GM23338 (cell line): Measurements from ENCODE around the gene ACTMAP.

Source experiments
- CREB1 ChIP-seq: fragments of 250-450 bp; sonication (Bioruptor Pico); IDR thresholded peaks from 2 replicates; pipeline ENCODE4 v1.5.0; 2020; ENCODE audit warnings: low read depth, mild to moderate bottlenecking, moderate library complexity
- CTCF ChIP-seq, 2 experiments: fragments of 200-600 bp in 1 of 2; sonication (generic) in 1 of 2; conservative IDR thresholded peaks; 2 replicates each; pipeline versions ENCODE4 v1.5.1 to v1.6.1; 2016 to 2017; ENCODE audit warnings: antibody characterized with exemption in 2 of 2, low read depth in 2 of 2, mild to moderate bottlenecking in 2 of 2, moderate library complexity in 1 of 2
- ETS1 ChIP-seq: IDR thresholded peaks from 2 replicates; pipeline ENCODE4 v1.6.1; 2016; ENCODE audit warnings: antibody characterized with exemption
- EZH2 ChIP-seq: fragments of 200-600 bp; sonication (generic); IDR thresholded peaks from one replicate; pipeline ENCODE4 v1.8.0; 2017; ENCODE audit warnings: antibody characterized with exemption, mild to moderate bottlenecking, low read depth; ENCODE audit not compliant: unreplicated experiment
- EZH2phosphoT487 ChIP-seq: fragments of 200-600 bp; sonication (generic); IDR thresholded peaks from one replicate; pipeline ENCODE4 v1.8.1; 2018; ENCODE audit warnings: antibody characterized with exemption; ENCODE audit not compliant: unreplicated experiment
- JUNB ChIP-seq: IDR thresholded peaks from one replicate; pipeline ENCODE4 v1.6.1; 2016; ENCODE audit warnings: antibody characterized with exemption; ENCODE audit not compliant: unreplicated experiment
- NANOG ChIP-seq: IDR thresholded peaks from 2 replicates; pipeline ENCODE4 v1.6.1; 2016; ENCODE audit warnings: antibody characterized with exemption, borderline replicate concordance
- POLR2AphosphoS5 ChIP-seq: IDR thresholded peaks from 2 replicates; pipeline ENCODE4 v1.6.1; 2016; ENCODE audit warnings: antibody characterized with exemption, low read depth
- REST ChIP-seq: IDR thresholded peaks from one replicate; pipeline ENCODE4 v1.6.1; 2018; ENCODE audit warnings: antibody characterized with exemption; ENCODE audit not compliant: unreplicated experiment
- STAT1 ChIP-seq: IDR thresholded peaks from one replicate; pipeline ENCODE4 v1.6.1; 2016; ENCODE audit warnings: antibody characterized with exemption; ENCODE audit not compliant: unreplicated experiment
- ZNF114 ChIP-seq: fragments of 250-450 bp; sonication (Bioruptor Pico); IDR thresholded peaks from 2 replicates; pipeline ENCODE4 v1.5.0; 2020; ENCODE audit warnings: mild to moderate bottlenecking, moderate library complexity
- ZNF331 ChIP-seq: fragments of 250-450 bp; sonication (Bioruptor Pico); IDR thresholded peaks from 2 replicates; pipeline ENCODE4 v1.5.0; 2020; ENCODE audit warnings: low read depth, mild to moderate bottlenecking, moderate library complexity

GRCh38 chr19:40713939-40714338 is 36.3 kb downstream of the ACTMAP start:
- TF ChIP-seq EZH2 (no peak), CTCF (conservative IDR thresholded peaks at IDR 0.05; ENCODE audit: low read depth in 2 of 2) (no peak), REST (no peak), JUNB (no peak), ETS1 (no peak), POLR2AphosphoS5 (no peak), NANOG (no peak), CREB1 (CRISPR knock-in tag) (no peak), EZH2phosphoT487 (no peak), ZNF331 (CRISPR knock-in tag) (no peak), ZNF114 (CRISPR knock-in tag) (no peak), STAT1 (no peak)
